Measurements from ENCODE around the gene NOL3.

NOL3 gene

GRCh38 chr16:67190448-67191399 is 20.4 kb downstream of the NOL3 start:
- no peak for DNase-seq

- no peak for DNase-seq
Observed at GRCh38 chr16:67191411-67191994, 21.2 kb downstream of the NOL3 start.

GRCh38 chr16:67191995-67192681 is 21.8 kb downstream of the NOL3 start, which contains the start of gene E2F4:
TSS of gene E2F4 (plus strand) at chr16:67192155. CDS start at chr16:67192228, 73 bp downstream.
- DNase-seq: peak; percentile 92 to 94

GRCh38 chr16:67192781-67193361 is 22.5 kb downstream of the NOL3 start:
- DNase-seq: no peak

- DNase-seq: no peak
Observed at GRCh38 chr16:67193536-67193935, 23.2 kb downstream of the NOL3 start.

- DNase-seq: no peak
Observed at GRCh38 chr16:67194260-67194659, 23.9 kb downstream of the NOL3 start.

GRCh38 chr16:67195676-67196075 is 25.3 kb downstream of the NOL3 start:
- no peak for DNase-seq

GRCh38 chr16:67196881-67197280 is 26.5 kb downstream of the NOL3 start:
- no peak for DNase-seq

GRCh38 chr16:67197704-67198103 is 27.4 kb downstream of the NOL3 start:
- DNase-seq: no peak

GRCh38 chr16:67198238-67198734 is 27.9 kb downstream of the NOL3 start:
- DNase-seq: peak in 1 of 2 experiments; percentile 57

GRCh38 chr16:67199011-67199807 is 28.9 kb downstream of the NOL3 start, which contains the start of gene ELMO3:
TSS of gene ELMO3 (plus strand) at chr16:67199131. CDS start at chr16:67199327, 196 bp downstream.
- DNase-seq: no peak

- DNase-seq: no peak
Observed at GRCh38 chr16:67199808-67200198, 29.5 kb downstream of the NOL3 start.

- no peak for DNase-seq
Observed at GRCh38 chr16:67200491-67200890, 30.2 kb downstream of the NOL3 start.

GRCh38 chr16:67201411-67202345 is 31.3 kb downstream of the NOL3 start:
- DNase-seq: no peak

GRCh38 chr16:67202426-67202825 is 32.1 kb downstream of the NOL3 start:
- no peak for DNase-seq

- DNase-seq: no peak
Observed at GRCh38 chr16:67202956-67203493, 32.7 kb downstream of the NOL3 start.

GRCh38 chr16:67204076-67204475 is 33.7 kb downstream of the NOL3 start:
- no peak for DNase-seq

- DNase-seq: no peak
Observed at GRCh38 chr16:67206129-67206837, 35.9 kb downstream of the NOL3 start.

- DNase-seq: no peak
Observed at GRCh38 chr16:67206838-67207248, 36.5 kb downstream of the NOL3 start.

All from activated T-cell treated with anti-CD3 and anti-CD28 coated beads, Interleukin-2, amount 50 U/mL, for 48 hours (primary cell).